GM10847 (cell line): ENCODE results near the gene DYNLT2B.

Experiments
- POLR2A ChIP-seq: IDR thresholded peaks from 2 replicates; pipeline ENCODE4 v1.6.1; 2011; ENCODE audit not compliant: insufficient read length; ENCODE audit errors: extremely low read depth

DYNLT2B gene

DNA sequence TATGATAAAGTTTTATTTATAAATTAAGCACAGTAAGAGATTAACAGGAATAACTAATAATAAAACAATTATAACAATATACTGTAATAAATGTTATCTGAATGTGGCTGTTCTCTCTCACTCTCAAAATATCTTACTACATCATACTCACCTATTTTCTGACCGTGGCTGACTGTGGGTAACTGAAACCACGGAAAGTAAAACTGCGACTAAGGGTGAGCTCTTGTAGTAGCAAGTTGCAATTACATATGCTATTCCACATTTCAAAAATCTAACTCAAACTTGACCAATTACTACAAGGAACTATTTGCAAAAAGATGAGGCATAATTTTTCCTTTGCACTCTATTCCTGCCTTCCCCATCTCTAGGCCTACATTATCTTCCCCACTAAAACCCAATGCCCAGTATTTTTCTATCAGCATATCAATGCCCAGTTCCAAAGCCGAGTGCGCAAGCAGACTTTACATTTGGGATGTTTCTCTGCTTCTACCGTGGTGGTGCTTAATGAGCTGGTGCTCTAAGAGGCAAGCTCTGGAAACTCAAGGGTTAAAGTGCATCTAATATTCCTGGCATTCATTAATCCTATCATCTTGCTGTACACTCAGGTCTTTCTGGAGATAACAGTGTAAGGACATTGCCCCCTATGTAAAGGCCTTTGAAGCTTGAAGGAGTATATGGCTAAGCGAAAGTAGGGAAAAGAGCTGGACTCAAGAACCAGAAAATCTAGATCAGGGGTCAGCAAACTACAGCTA is 37.2 kb downstream of the DYNLT2B start:
- no peak for TF ChIP-seq POLR2A

DNA sequence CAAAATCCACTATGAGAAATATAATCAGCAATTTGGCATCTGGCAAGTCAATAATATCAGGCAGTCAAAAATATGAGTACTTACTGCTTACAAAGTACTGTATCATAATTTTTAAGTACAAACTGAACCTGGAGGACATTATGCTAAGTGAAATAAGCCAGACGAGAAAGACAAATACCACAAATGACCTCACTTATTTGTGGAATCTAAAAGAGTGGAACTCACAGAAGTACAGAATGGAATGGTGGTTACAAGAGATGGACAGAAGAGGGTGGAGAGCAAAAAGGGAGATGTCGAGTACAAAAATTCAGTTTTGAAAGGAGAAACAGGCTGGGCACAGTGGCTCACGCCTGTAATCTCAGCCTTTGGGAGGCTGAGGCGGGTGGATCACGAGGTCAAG is 42.9 kb downstream of the DYNLT2B start:
- TF ChIP-seq POLR2A = no peak

DNA sequence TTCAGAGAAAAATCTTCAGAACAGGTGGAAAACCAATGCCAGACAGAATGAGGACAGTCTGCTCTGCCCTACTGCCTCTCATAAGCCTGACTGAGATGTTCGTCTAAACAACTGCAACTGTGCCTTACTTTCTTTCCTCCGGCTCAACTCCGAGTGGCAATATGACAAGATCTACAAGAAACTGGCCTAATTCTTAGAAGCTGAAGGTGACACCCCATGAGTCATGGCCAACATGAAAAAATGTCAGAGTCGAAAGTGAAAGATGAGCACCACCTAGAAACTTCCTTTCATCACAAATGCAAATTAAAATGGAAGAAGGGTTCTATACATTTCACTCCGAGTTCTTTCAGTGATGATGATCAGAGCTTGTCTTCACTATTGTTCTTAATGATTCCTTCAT is 43.5 kb downstream of the DYNLT2B start:
- no peak for TF ChIP-seq POLR2A

DNA sequence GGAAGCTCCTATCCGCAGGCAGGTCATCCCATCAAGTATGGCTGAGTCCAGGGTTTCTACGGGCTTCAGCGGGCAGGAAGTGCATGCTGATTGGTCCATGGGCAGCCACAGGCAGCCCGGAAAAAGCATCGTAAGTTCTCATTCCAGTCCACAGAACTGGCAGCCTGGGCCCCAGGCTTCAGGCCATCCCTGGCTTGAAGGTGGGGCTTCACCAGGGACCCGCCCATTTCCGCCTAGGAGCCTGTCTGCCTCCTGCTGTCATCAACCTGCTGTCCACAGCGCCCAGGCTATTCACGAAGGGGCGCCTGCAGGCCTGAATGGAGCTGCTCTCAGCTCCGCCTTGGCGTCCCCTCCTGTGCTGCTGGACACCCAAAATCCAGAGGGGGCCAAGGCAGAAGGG is 44.4 kb downstream of the DYNLT2B start:
- TF ChIP-seq POLR2A = no peak

DNA sequence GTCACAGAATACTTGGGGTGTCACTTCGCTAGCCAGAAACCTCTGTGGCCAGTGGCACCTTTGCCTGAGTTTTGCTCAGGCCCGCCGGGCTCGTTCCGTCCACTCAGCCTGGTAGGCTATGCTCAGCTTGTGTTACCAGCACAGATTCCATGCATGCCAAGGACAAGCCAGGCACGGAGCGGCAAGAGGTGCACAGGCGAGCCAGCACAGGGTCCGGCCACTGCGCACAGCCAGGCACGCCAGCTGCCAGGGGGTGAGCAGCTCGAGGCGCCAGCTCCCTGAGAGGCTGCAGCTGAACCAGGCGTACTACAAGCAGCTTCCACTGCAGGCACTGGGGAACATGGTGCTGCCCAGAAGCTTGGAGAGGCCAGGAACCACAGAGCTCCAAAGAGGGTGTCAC is 45.2 kb downstream of the DYNLT2B start:
- no peak for TF ChIP-seq POLR2A

DNA sequence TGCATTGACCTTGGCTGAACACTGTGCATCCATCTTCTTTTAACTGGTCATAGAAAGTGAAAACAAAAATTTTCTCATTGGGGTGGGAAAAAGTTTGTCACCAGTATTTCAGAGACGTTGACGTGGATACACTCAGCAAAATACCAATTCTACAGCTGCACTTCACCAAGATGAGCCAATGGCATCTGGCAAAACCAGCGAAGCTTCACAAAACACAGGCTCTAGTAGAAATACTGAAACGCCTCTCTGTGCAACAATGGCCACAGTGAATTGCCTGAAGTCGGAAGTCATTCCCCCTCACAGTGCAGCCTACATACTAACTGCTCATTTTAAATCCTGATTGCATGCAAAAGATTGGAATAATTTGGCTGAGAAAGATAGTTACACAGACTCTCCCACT is 47.5 kb downstream of the DYNLT2B start:
- no peak for TF ChIP-seq POLR2A

DNA sequence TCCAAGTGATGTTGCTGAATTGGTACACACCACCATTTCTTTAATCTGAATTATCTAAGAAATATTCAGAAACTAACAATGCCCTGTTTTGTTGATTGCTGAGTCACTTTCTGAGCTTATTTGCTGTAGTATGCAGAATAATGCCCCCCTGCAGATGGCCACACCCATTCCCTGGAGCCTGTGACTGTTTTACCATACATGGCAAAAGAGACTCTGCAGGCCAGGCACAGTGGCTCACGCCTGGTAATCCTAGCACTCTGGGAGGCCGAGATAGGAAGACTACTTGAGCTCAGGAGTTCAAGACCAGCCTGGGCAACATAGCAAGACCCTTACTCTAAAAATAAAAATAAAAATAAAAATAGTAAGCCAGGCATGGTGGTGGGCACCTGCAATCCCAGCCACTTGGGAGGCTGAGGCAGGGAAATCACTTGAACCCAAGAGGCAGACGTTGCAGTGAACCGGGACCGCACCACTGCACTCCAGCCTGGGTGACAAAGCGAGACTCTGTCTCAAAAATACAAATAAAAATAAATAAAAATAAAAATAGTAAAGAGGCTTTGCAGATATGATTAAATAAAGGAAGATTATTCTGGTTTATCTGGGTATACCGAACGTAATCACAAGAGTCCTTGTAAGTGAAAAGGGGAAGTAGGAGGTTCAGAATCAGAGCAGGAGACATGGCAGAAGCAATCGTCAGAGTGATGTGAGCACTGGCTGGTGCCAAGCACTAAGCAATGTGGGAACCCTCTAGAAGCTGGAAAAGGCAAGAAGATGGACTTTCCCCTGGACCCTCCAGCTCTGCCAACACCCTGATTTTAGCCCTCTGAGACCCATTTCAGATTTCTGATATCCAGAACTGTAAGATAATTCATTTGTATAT is 49.5 kb downstream of the DYNLT2B start:
- TF ChIP-seq POLR2A = no peak

DNA sequence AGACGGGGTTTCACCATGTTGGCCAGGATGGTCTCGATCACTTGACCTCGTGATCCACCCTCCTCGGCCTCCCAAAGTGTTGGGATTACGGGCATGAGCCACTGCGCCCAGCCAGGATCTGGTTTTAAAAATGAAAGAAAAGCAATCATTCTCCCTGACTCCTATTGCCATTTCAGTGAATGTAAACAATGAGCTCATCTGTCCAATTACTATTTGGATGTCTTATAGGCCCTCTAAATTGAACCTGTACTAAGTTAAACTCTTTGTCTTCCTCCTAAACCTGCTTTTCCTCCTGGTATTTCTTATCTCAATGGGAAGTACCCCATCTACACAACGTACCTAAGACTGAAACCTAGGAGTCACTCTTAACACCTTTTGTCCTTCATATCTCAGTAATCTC is 54.2 kb downstream of the DYNLT2B start:
- TF ChIP-seq POLR2A = no peak

DNA sequence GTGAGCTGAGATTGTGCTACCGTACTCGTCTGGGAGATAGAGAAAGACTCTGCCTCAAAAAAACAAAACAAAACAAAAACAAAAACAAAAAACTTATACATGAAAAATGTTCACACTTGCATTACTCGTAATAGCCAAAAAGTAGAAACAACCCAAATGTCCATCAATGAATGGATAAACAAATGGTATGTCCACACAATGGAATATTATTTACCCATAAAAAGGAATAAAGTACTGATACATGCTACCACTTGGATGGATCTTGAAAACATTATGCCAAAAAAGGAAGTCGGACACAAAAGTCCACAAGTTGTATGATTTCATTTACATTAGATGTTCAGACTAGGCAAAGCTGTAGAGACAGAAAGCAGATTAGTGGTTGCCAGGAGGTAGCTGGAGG is 57.3 kb downstream of the DYNLT2B start:
- no peak for TF ChIP-seq POLR2A

DNA sequence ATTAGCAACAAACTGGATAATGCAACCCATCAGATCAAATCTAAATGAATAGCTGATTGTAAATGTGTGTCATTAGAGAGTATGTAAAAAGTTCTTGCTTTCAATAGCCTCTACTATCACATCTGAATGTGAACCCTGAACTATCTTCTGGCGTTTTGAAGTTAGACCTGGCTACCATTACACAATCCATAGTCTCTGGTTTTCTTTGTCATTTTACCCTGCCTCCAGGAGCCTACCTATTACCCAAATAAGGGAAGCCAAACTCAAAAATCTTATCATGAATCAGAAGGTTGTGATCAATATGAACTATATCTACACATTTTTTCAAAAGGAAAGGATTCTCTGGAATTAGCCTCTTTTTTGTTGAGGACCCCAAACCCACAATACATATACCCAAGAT is 62.3 kb downstream of the DYNLT2B start:
- no peak for TF ChIP-seq POLR2A

DNA sequence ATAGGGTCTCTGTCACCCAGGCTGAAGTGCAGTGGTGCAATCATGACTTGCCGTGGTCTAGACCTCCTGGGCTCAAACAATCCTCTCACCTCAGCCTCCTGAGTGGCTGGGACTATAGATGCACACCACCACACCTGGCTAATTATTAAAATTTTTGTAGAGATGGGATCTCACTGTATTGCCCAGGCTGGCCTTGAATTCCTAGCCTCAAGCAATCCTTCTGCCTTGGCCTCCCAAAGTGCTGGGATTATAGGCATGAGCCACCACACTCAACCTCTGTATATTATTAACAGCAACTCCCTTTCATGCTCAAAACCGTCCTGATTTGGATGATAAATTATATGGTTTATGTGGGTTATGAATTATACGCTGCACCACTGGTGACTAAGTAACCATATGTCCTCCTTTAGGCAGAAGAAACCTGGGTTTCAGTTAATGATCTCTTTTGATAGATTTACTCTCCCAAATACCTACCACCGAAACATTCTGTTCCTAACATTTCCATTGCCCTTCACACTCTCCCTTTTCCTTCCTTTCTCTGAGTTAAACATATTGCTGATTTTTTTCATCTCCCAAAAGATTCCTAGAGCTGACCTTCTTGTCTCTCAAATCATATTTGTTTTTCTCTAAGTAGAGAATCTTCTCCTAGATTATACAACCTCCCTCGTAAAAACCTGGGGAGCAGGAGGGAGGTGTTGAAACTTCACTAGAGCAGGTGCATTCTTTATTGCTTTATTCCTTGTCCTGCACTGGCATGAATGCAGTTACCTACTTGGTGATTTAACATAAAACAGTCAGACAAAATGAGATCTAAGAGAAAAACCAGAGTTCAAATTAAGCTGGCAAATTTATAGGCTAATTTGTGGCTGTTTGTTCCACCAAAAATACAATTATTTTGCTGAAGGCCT is 63.4 kb downstream of the DYNLT2B start:
- no peak for TF ChIP-seq POLR2A

DNA sequence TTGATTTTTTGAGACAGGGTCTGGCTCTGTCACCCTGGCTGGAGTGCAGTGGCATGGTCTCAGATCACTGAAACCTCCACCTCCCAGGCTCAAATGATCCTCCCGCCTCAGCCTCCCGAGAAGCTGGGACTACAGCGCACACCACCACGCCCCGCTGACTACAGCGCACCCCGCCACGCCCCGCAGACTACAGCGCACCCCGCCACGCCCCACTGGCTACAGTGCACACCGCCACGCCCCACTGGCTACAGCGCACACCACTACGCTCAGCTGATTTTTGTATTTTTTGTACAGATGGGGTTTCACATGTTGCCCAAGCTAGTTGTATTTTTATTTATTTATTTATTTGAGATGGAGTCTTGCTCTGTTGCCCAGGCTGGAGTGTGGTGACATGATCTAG is 66.1 kb downstream of the DYNLT2B start:
- TF ChIP-seq POLR2A = no peak

DNA sequence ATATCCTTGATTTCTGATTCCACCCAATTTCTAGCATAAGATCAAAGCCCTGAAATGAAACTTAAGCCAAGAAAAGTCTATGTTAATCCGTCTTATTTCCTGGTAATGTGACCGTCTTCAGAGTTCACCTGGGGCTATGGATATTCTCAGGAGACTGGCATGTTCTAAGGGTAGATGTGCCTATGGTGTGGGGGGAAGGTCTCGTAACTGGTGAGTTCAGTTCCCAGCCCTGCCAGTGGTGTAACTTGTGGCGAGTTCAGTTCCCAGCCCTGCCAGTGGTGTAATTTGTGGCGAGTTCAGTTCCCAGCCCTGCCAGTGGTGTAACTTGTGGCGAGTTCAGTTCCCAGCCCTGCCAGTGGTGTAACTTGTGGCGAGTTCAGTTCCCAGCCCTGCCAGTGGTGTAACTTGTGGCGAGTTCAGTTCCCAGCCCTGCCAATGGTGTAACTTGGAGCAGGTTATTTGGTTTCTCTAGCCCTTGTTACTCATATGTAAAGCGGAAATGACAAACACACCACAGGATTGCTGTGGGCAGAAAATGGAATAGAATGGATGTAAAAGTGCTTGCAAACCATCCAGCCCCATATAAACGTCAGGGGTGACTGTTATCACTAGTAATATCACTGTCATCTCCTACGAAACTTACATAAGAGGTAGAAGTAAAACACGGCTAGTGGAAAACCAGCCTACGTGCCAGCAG is 71.3 kb downstream of the DYNLT2B start:
- no peak for TF ChIP-seq POLR2A

DNA sequence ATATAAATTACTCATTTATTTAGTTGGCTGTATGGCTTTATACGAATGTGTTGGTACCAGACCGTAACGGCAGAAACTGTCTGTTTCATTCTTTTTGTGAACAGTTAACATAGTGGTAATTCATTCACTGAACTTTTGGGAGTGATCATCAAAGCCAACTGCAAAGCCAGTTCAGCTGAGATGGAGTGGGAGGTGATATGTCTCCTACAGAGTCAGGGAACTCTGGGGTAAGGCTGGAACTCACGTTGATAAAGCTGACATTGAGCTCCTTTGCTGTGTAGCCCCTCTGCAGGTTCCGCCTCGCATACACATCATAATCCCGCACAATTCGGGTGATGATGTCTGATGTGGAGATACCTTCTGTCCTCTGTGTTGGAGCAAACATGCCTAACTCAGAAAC is 76.3 kb downstream of the DYNLT2B start:
- no peak for TF ChIP-seq POLR2A
